ENCODE data around the gene CLIC1. TPM values are rescaled to one million over a fixed set of nuclear protein-coding genes. Genes with fewer than 3 reads are reported as not detected.

The CLIC1 gene
- total RNA-seq, 2 donors from 2014 or later: 222 to 251 TPM

GRCh38 chr6:31762878-31763618 is 26.7 kb upstream of the CLIC1 start:
- TF ChIP-seq, protein P1, sequence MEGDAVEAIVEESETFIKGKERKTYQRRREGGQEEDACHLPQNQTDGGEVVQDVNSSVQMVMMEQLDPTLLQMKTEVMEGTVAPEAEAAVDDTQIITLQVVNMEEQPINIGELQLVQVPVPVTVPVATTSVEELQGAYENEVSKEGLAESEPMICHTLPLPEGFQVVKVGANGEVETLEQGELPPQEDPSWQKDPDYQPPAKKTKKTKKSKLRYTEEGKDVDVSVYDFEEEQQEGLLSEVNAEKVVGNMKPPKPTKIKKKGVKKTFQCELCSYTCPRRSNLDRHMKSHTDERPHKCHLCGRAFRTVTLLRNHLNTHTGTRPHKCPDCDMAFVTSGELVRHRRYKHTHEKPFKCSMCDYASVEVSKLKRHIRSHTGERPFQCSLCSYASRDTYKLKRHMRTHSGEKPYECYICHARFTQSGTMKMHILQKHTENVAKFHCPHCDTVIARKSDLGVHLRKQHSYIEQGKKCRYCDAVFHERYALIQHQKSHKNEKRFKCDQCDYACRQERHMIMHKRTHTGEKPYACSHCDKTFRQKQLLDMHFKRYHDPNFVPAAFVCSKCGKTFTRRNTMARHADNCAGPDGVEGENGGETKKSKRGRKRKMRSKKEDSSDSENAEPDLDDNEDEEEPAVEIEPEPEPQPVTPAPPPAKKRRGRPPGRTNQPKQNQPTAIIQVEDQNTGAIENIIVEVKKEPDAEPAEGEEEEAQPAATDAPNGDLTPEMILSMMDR (IDR thresholded peaks at IDR 0.05): no peak
- H3K9me3 ChIP-seq: no peaks in the 10 kb centered on the region
- no peaks in the 10 kb centered on the region for H3K36me3 ChIP-seq
- H3K27me3 ChIP-seq (replicated peaks; ENCODE audit: insufficient read depth): no peaks in the 10 kb centered on the region
- no peak for DNase-seq (ENCODE audit: low spot score)
- peaks cover 2 to 8% of the 10 kb centered on the region in 2 donors for H3K4me1 ChIP-seq (ENCODE audit: control insufficient read depth in 1 of 2, low read depth in 2 of 2)
- H3K27ac ChIP-seq: no peak overlapping the region
- no peak for ATAC-seq (ENCODE audit: insufficient number of reproducible peaks, low FRiP score, low read depth)
- H3K4me3 ChIP-seq: no peak overlapping the region

GRCh38 chr6:31762356-31762755 is 26.0 kb upstream of the CLIC1 start, which contains the start of gene SAPCD1:
SAPCD1 (plus strand) TSS chr6:31762656; CDS start chr6:31763055, 399 bp downstream.
- DNase-seq (ENCODE audit: low spot score) (no peak), ATAC-seq (ENCODE audit: insufficient number of reproducible peaks, low FRiP score, low read depth) (no peak)
- Histone ChIP-seq H3K36me3 (no peaks in the 10 kb centered on the region), H3K4me3 (no peak within 1 kb of the TSS), H3K4me1 (ENCODE audit: control insufficient read depth in 1 of 2, low read depth in 2 of 2) (peaks cover 2 to 8% of the 10 kb centered on the region in 2 donors), H3K27ac (no peak within 1 kb of the TSS), H3K9me3 (no peaks in the 10 kb centered on the region), H3K27me3 (replicated peaks; ENCODE audit: insufficient read depth) (no peaks in the 10 kb centered on the region)
- TF ChIP-seq, protein P1 (IDR thresholded peaks at IDR 0.05): no peak

DNA sequence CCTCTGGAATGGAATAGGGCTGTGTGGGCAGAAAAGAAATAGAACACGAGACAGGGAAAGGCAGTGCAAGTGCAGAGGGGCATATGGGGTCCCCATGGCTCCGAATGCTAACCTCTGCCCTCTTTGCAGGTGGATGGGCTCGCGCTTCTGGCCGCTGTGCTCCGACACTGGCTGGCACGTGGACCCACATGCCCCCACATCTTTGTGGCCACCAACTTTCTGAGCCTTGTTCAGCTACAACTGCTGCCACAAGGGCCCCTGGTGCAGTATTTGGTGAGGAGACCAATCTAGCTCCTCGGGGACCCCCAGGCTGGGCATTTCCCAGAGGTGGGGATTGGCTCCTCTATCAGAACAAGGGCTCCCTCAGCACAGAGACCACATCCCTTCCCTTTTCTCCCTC is 25.0 kb upstream of the CLIC1 start:
- H3K27me3 ChIP-seq (replicated peaks; ENCODE audit: insufficient read depth): no peaks in the 10 kb centered on the region
- DNase-seq (ENCODE audit: low spot score): no peak
- H3K27ac ChIP-seq: no peak overlapping the region
- no peaks in the 10 kb centered on the region for H3K36me3 ChIP-seq
- ATAC-seq (ENCODE audit: insufficient number of reproducible peaks, low FRiP score, low read depth): no peak
- TF ChIP-seq, protein P1 (IDR thresholded peaks at IDR 0.05): no peak
- no peaks in the 10 kb centered on the region for H3K9me3 ChIP-seq
- peaks cover 1 to 5% of the 10 kb centered on the region in 2 donors for H3K4me1 ChIP-seq (ENCODE audit: control insufficient read depth in 1 of 2, low read depth in 2 of 2)
- H3K4me3 ChIP-seq: no peak overlapping the region

- Histone ChIP-seq H3K27me3 (replicated peaks; ENCODE audit: insufficient read depth) (no peaks in the 10 kb centered on the region), H3K9me3 (no peaks in the 10 kb centered on the region), H3K36me3 (no peaks in the 10 kb centered on the region), H3K4me1 (ENCODE audit: control insufficient read depth in 1 of 2, low read depth in 2 of 2) (no peaks in the 10 kb centered on the region), H3K4me3 (no peak overlapping the region), H3K27ac (no peak overlapping the region)
- ATAC-seq (ENCODE audit: insufficient number of reproducible peaks, low FRiP score, low read depth) (no peak), DNase-seq (ENCODE audit: low spot score) (no peak)
- TF ChIP-seq, protein P1 (IDR thresholded peaks at IDR 0.05): no peak
Observed at GRCh38 chr6:31760790-31761189, 24.5 kb upstream of the CLIC1 start.

DNA sequence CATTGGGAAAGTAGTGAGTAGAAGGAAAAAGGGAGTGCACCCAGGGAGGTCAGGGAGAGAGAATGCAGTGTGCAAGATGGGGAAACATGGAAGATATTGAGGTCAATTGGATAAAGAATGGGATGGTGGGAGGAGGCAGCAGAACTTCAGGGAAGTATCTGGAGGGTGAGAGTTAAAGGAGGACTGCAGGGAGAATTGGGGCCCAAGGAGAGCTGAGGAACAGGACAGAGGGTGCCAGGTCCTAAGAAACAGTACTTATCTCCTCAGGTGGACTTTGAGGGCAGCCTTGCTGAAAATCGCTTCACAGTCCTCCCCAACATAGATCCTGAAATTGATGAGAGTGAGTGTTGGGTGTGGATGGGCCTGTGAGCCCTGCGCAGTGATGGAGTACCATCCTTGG is 22.0 kb upstream of the CLIC1 start:
- ATAC-seq (ENCODE audit: insufficient number of reproducible peaks, low FRiP score, low read depth) (no peak), DNase-seq (ENCODE audit: low spot score) (no peak)
- H3K36me3 ChIP-seq: no peaks in the 10 kb centered on the region
- no peaks in the 10 kb centered on the region for H3K9me3 ChIP-seq
- TF ChIP-seq, protein P1 (IDR thresholded peaks at IDR 0.05): no peak
- H3K4me3 ChIP-seq: no peak overlapping the region
- H3K4me1 ChIP-seq (ENCODE audit: control insufficient read depth in 1 of 2, low read depth in 2 of 2): no peaks in the 10 kb centered on the region
- H3K27me3 ChIP-seq (replicated peaks; ENCODE audit: insufficient read depth): no peaks in the 10 kb centered on the region
- H3K27ac ChIP-seq: no peak overlapping the region

Data from thoracic aorta (tissue), 2 donors.